Neural crest cell (in vitro differentiated cells): ENCODE data around the gene CDH16. TPM values are rescaled to one million over a fixed set of nuclear protein-coding genes. Genes with fewer than 3 reads are reported as not detected.

Source experiments
- DNase-seq: peaks from one replicate; pipeline ENCODE4 v3.0.0; 2021; ENCODE audit warnings: low read depth, mixed read lengths, low spot score
- H3K27ac Mint-ChIP-seq: one replicate; pipeline ENCODE4 v1.8.0; 2021; ENCODE audit warnings: mild to moderate bottlenecking, mixed read lengths; ENCODE audit not compliant: unreplicated experiment
- H3K27me3 Mint-ChIP-seq: 2 replicates; pipeline ENCODE4 v1.8.0; 2021; ENCODE audit warnings: low read depth, mild to moderate bottlenecking, mixed read lengths
- H3K36me3 Mint-ChIP-seq: 2 replicates; pipeline ENCODE4 v1.8.0; 2021; ENCODE audit warnings: low read depth, mild to moderate bottlenecking, mixed read lengths
- H3K4me1 Mint-ChIP-seq: 2 replicates; pipeline ENCODE4 v1.8.0; 2021; ENCODE audit warnings: mixed read lengths
- H3K4me3 Mint-ChIP-seq: one replicate; pipeline ENCODE4 v1.8.0; 2021; ENCODE audit warnings: mild to moderate bottlenecking, mixed read lengths
- H3K9me3 Mint-ChIP-seq: 2 replicates; pipeline ENCODE4 v1.8.0; 2021; ENCODE audit warnings: mixed read lengths
- total RNA-seq: library from RNA; stranded (reverse); gene quantifications from 2 replicates; pipeline ENCODE4 v1.2.1, GENCODE V29; 2021
- TF ChIP-seq, protein P1 (sequence below): fragments of 200-600 bp; sonication (generic); conservative IDR thresholded peaks from 2 replicates; pipeline ENCODE4 v1.5.0; 2021; ENCODE audit warnings: antibody characterized with exemption, mild to moderate bottlenecking

The CDH16 gene
- total RNA-seq, 1 donor from 2014 or later = not detected

GRCh38 chr16:66915041-66915440, 3.6 kb downstream of the CDH16 start:
- Mint-ChIP-seq H3K4me1 (peaks cover 7% of the 10 kb centered on the region), H3K27ac (no peak overlapping the region), H3K4me3 (no peak overlapping the region), H3K27me3 (peaks cover 6% of the 10 kb centered on the region), H3K36me3 (no peaks in the 10 kb centered on the region), H3K9me3 (no peaks in the 10 kb centered on the region)
- DNase-seq = no peak
- TF ChIP-seq, protein P1, sequence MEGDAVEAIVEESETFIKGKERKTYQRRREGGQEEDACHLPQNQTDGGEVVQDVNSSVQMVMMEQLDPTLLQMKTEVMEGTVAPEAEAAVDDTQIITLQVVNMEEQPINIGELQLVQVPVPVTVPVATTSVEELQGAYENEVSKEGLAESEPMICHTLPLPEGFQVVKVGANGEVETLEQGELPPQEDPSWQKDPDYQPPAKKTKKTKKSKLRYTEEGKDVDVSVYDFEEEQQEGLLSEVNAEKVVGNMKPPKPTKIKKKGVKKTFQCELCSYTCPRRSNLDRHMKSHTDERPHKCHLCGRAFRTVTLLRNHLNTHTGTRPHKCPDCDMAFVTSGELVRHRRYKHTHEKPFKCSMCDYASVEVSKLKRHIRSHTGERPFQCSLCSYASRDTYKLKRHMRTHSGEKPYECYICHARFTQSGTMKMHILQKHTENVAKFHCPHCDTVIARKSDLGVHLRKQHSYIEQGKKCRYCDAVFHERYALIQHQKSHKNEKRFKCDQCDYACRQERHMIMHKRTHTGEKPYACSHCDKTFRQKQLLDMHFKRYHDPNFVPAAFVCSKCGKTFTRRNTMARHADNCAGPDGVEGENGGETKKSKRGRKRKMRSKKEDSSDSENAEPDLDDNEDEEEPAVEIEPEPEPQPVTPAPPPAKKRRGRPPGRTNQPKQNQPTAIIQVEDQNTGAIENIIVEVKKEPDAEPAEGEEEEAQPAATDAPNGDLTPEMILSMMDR = no peak

GRCh38 chr16:66914541-66914940, 4.1 kb downstream of the CDH16 start:
- Mint-ChIP-seq H3K4me1 (peaks cover 7% of the 10 kb centered on the region), H3K27ac (no peak overlapping the region), H3K4me3 (no peak overlapping the region), H3K27me3 (peaks cover 6% of the 10 kb centered on the region), H3K9me3 (no peaks in the 10 kb centered on the region), H3K36me3 (no peaks in the 10 kb centered on the region)
- TF ChIP-seq, protein P1 = no peak
- DNase-seq = no peak

DNA sequence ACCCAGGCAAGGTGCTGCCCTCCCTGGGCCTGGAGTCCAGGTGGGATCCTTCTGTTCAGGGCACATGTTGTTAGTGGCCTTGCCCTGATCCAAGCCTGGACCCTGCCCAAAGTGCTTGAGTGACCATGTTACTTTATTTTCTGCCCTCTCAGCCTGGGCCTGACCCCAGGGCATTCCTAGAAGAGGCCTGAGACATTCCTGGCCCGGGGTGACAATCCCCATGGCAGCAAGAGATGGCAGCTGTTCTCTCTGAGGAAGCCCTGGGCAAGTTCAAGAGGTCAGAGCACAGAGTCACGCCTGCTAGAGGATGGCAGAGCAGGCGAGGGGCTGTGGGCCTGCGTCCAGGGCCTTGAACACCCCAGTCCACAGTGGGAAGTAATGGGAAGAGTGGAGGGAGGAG, 5.0 kb downstream of the CDH16 start:
- Mint-ChIP-seq H3K4me1 (peaks cover 7% of the 10 kb centered on the region), H3K9me3 (no peaks in the 10 kb centered on the region), H3K27ac (peak overlapping the region; percentile 43), H3K27me3 (peaks cover 2% of the 10 kb centered on the region), H3K4me3 (no peak overlapping the region), H3K36me3 (no peaks in the 10 kb centered on the region)
- TF ChIP-seq, protein P1 = no peak
- no peak for DNase-seq

DNA sequence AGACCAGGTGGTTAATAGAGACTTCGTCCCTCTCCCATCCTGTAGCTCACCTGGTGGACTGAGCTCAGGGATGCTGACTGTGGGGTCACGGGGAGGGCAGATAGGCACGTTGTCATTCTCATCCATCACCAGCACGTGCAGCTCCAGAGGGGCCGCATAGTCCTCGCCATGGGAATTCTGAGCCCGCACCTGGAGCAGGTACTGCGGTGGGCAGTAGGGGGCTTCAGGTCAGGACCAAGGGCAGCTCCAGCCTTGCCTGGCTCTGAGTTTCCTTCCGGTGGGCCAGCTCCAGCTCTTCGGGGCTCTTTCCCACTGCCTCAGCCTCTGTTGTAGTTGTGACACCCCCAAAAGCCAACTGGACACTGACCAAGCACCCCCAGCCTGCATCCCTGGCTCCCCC, 5.6 kb downstream of the CDH16 start:
- Mint-ChIP-seq H3K4me3 (no peak overlapping the region), H3K27me3 (peaks cover 7% of the 10 kb centered on the region), H3K9me3 (no peaks in the 10 kb centered on the region), H3K27ac (no peak overlapping the region), H3K4me1 (peaks cover 7% of the 10 kb centered on the region), H3K36me3 (no peaks in the 10 kb centered on the region)
- TF ChIP-seq, protein P1 = no peak
- DNase-seq = no peak

- TF ChIP-seq, protein P1 = no peak
- no peaks in the 10 kb centered on the region for H3K9me3 Mint-ChIP-seq
- peaks cover 7% of the 10 kb centered on the region for H3K4me1 Mint-ChIP-seq
- H3K36me3 Mint-ChIP-seq = no peaks in the 10 kb centered on the region
- H3K27me3 Mint-ChIP-seq = peaks cover 5% of the 10 kb centered on the region
- DNase-seq = no peak
- H3K27ac Mint-ChIP-seq = peak overlapping the region; percentile 67
- H3K4me3 Mint-ChIP-seq = no peak overlapping the region
These were observed 6.9 kb downstream of the CDH16 start for GRCh38 chr16:66911801-66912200.

DNA sequence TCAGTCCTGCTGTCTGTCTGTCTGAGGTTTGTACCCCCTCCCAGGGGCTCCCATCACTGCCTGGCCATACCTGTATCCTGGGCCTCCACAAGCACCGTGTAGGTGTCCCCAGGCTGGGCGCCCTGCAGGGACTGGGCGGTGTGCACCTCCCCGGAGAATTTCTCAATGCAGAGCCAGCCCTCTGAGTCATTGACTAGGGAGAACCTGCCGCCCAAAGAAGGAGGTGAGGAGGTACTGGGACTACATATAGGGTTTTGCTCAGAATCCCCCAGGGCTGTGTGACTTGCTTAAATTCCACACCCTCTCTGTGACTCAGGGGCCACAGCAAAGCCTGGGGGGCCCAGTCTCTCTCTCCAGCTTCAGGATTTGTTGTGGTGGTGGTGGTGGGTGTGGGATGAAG, 7.6 kb downstream of the CDH16 start:
- Mint-ChIP-seq H3K4me1 (peaks cover 7% of the 10 kb centered on the region), H3K27ac (no peak overlapping the region)

More for the DNA sequence above, 7.6 kb downstream of the CDH16 start:
- no peak for DNase-seq
- H3K4me3 Mint-ChIP-seq = no peak overlapping the region
- H3K27me3 Mint-ChIP-seq = peaks cover 5% of the 10 kb centered on the region
- TF ChIP-seq, protein P1 = no peak
- H3K9me3 Mint-ChIP-seq = no peaks in the 10 kb centered on the region
- H3K36me3 Mint-ChIP-seq = no peaks in the 10 kb centered on the region
